Measurements from ENCODE around the gene CD8B2.
A peak's percentile ranks its signal among the peaks of the same experiment; 100 is the strongest.

Gene CD8B2

GRCh38 chr2:106537791-106538191 lies 50.6 kb downstream of the CD8B2 start:
- no peaks in the 10 kb centered on the region for H3K4me1 ChIP-seq (ENCODE audit: control insufficient read depth, insufficient read depth, low read length)
- no peaks in the 10 kb centered on the region for H3K27me3 ChIP-seq (ENCODE audit: control insufficient read depth, insufficient read depth, low read length)
- no peaks in the 10 kb centered on the region for H3K9me3 ChIP-seq (ENCODE audit: control insufficient read depth, insufficient read depth, low read length)
- no peak overlapping the region for H3K9ac ChIP-seq (ENCODE audit: low read depth, low read length)
- no peak overlapping the region for H3K4me3 ChIP-seq (ENCODE audit: low read depth, low read length)
- H3K36me3 ChIP-seq (ENCODE audit: control insufficient read depth, insufficient read depth, low read length): no peaks in the 10 kb centered on the region

- no peaks in the 10 kb centered on the region for H3K9me3 ChIP-seq (ENCODE audit: control insufficient read depth, insufficient read depth, low read length)
- no peaks in the 10 kb centered on the region for H3K4me1 ChIP-seq (ENCODE audit: control insufficient read depth, insufficient read depth, low read length)
- H3K27me3 ChIP-seq (ENCODE audit: control insufficient read depth, insufficient read depth, low read length): peaks cover 4% of the 10 kb centered on the region
Observed at GRCh38 chr2:106540886-106541285, 53.7 kb downstream of the CD8B2 start.

DNA sequence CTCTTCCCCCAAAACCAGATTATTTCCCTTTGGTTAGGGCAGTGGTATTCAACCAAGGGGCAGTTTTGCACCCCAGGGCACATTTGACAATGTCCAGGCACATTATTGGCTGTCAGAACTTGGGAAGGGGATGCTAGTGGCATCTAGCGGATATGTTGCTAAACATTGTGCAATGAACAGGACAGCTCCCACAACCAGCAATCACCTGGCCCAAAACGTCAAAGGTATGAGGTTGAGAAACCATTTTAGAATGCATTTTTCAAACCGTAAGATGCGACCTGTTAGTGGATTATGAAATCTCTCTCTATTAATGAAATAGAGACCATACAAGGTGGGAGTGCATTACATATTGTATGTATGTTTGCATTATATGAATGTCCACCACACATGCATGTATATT lies 54.2 kb downstream of the CD8B2 start:
- Histone ChIP-seq H3K36me3 (ENCODE audit: control insufficient read depth, insufficient read depth, low read length) (no peaks in the 10 kb centered on the region), H3K9me3 (ENCODE audit: control insufficient read depth, insufficient read depth, low read length) (no peaks in the 10 kb centered on the region), H3K4me3 (ENCODE audit: low read depth, low read length) (no peak overlapping the region), H3K27me3 (ENCODE audit: control insufficient read depth, insufficient read depth, low read length) (peaks cover 4% of the 10 kb centered on the region), H3K4me1 (ENCODE audit: control insufficient read depth, insufficient read depth, low read length) (no peaks in the 10 kb centered on the region), H3K9ac (ENCODE audit: low read depth, low read length) (no peak overlapping the region)

More at GRCh38 chr2:106540886-106541285, 53.7 kb downstream of the CD8B2 start:
- Histone ChIP-seq H3K9ac (ENCODE audit: low read depth, low read length) (no peak overlapping the region), H3K4me3 (ENCODE audit: low read depth, low read length) (no peak overlapping the region), H3K36me3 (ENCODE audit: control insufficient read depth, insufficient read depth, low read length) (no peaks in the 10 kb centered on the region)

DNA sequence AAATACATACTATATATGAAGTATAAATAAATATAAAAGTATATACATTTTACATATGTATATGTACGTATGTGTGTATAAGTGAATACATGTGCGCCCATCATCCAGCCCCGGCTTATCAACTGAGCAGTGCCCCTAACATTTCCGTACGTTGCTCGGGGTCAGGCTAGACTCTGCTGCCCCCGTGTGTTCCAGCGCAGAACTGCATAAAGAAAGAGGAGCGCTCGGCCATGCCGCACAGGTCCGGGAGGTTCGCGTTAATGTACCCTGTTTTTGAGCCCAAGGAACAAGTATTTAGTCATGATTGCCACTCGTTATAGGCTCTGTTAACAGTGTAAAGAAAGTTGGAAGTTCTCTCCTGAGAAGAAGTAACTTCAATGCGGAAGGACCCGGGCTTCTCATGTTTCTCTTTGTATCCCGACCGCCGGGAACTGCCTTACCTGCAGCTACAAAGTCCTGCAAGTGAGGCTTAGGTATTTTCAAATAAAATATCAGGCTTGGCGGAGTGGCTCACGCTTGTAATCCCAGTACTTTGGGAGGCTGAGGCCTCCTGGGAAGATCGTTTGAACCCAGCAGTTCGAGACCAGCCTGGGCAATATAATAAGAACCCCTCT lies 55.7 kb downstream of the CD8B2 start:
- Histone ChIP-seq H3K4me1 (ENCODE audit: control insufficient read depth, insufficient read depth, low read length) (no peaks in the 10 kb centered on the region), H3K9me3 (ENCODE audit: control insufficient read depth, insufficient read depth, low read length) (no peaks in the 10 kb centered on the region), H3K36me3 (ENCODE audit: control insufficient read depth, insufficient read depth, low read length) (no peaks in the 10 kb centered on the region), H3K9ac (ENCODE audit: low read depth, low read length) (no peak overlapping the region), H3K27me3 (ENCODE audit: control insufficient read depth, insufficient read depth, low read length) (peaks cover 4% of the 10 kb centered on the region), H3K4me3 (ENCODE audit: low read depth, low read length) (peak overlapping the region; percentile 43)

- Histone ChIP-seq H3K27me3 (ENCODE audit: control insufficient read depth, insufficient read depth, low read length) (peaks cover 4% of the 10 kb centered on the region), H3K9ac (ENCODE audit: low read depth, low read length) (no peak overlapping the region), H3K4me3 (ENCODE audit: low read depth, low read length) (no peak overlapping the region), H3K36me3 (ENCODE audit: control insufficient read depth, insufficient read depth, low read length) (no peaks in the 10 kb centered on the region), H3K9me3 (ENCODE audit: control insufficient read depth, insufficient read depth, low read length) (no peaks in the 10 kb centered on the region), H3K4me1 (ENCODE audit: control insufficient read depth, insufficient read depth, low read length) (no peaks in the 10 kb centered on the region)
Observed at GRCh38 chr2:106545007-106545406, 57.8 kb downstream of the CD8B2 start.

GRCh38 chr2:106546391-106546990 lies 59.3 kb downstream of the CD8B2 start:
- Histone ChIP-seq H3K36me3 (ENCODE audit: control insufficient read depth, insufficient read depth, low read length) (no peaks in the 10 kb centered on the region), H3K9ac (ENCODE audit: low read depth, low read length) (no peak overlapping the region), H3K4me3 (ENCODE audit: low read depth, low read length) (no peak overlapping the region), H3K27me3 (ENCODE audit: control insufficient read depth, insufficient read depth, low read length) (peaks cover 4% of the 10 kb centered on the region), H3K9me3 (ENCODE audit: control insufficient read depth, insufficient read depth, low read length) (no peaks in the 10 kb centered on the region), H3K4me1 (ENCODE audit: control insufficient read depth, insufficient read depth, low read length) (no peaks in the 10 kb centered on the region)

DNA sequence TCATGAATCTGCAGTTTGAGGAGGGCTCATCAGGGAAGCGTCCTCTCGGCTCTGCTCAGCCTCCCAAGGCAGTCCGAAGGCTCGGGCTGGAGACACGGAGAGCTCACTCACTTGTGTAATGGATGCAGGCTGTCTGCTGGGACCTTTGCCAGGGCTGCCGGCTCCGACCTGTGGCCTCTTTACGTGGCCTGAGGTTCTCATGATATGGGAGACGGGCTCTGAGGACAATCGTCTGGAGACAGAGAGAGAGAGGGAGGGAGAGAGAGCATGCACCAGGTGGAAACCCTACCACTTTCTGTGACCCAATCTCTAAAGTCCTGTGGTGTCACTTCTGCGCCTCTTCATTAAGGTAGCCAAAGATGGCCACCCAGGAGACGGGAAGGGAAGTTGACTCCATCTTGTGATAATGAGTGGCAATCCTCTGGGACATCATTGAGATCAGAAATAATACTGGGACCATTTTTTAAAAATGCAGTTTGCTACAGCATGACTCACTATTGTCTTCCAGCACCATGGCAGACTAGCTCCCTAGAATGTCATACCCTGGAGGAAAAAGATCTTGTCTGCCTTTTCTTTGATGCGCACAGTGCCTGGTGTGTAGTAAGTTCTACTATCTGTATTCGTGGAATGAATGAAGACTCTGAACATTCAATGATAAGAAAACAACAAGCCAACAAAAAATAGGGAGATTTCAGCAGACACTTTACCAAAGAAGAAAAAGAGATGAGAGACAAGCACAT lies 60.2 kb downstream of the CD8B2 start:
- H3K9me3 ChIP-seq (ENCODE audit: control insufficient read depth, insufficient read depth, low read length): no peaks in the 10 kb centered on the region
- H3K9ac ChIP-seq (ENCODE audit: low read depth, low read length): no peak overlapping the region
- H3K4me1 ChIP-seq (ENCODE audit: control insufficient read depth, insufficient read depth, low read length): no peaks in the 10 kb centered on the region
- H3K36me3 ChIP-seq (ENCODE audit: control insufficient read depth, insufficient read depth, low read length): no peaks in the 10 kb centered on the region
- peaks cover 4% of the 10 kb centered on the region for H3K27me3 ChIP-seq (ENCODE audit: control insufficient read depth, insufficient read depth, low read length)
- H3K4me3 ChIP-seq (ENCODE audit: low read depth, low read length): no peak overlapping the region

DNA sequence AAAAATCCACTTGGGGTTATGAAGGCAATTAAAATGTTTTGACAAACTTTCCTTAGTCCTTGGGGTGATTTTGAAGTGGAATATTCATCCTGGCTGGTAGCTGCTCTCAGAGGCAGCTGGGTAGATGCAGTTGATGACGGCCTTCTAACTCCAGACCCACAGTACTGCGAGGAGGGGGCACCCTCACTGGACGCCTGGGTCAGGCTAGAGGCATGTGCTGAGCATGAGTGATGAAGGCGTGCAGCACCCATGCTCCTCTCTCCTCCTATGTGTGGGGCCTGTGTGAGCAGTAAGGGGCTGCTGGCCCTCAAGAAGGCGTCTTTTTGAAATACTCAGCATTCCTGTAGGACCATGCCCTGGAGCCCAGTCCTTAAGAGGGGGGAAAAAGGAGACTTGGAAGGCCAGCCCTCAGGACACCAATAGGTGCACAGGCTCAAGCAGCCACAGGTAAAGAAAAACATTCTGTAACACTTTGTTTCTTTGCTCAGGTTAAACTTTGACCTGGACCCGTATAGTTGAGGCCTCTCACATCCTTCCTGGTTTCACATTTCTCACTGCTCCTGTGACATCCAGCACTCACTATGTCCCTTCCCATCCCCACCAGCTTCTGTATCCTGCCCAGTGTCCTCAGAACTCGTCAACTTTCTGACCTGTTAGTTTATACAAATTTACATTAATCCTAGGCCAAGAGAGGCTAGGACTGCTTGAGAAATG lies 64.4 kb downstream of the CD8B2 start:
- Histone ChIP-seq H3K9me3 (ENCODE audit: control insufficient read depth, insufficient read depth, low read length) (no peaks in the 10 kb centered on the region), H3K36me3 (ENCODE audit: control insufficient read depth, insufficient read depth, low read length) (no peaks in the 10 kb centered on the region), H3K27me3 (ENCODE audit: control insufficient read depth, insufficient read depth, low read length) (no peaks in the 10 kb centered on the region), H3K9ac (ENCODE audit: low read depth, low read length) (no peak overlapping the region), H3K4me1 (ENCODE audit: control insufficient read depth, insufficient read depth, low read length) (no peaks in the 10 kb centered on the region), H3K4me3 (ENCODE audit: low read depth, low read length) (no peak overlapping the region)

GRCh38 chr2:106552921-106553320 lies 65.8 kb downstream of the CD8B2 start:
- no peaks in the 10 kb centered on the region for H3K9me3 ChIP-seq (ENCODE audit: control insufficient read depth, insufficient read depth, low read length)
- no peaks in the 10 kb centered on the region for H3K36me3 ChIP-seq (ENCODE audit: control insufficient read depth, insufficient read depth, low read length)
- no peak overlapping the region for H3K9ac ChIP-seq (ENCODE audit: low read depth, low read length)
- no peak overlapping the region for H3K4me3 ChIP-seq (ENCODE audit: low read depth, low read length)
- H3K27me3 ChIP-seq (ENCODE audit: control insufficient read depth, insufficient read depth, low read length): no peaks in the 10 kb centered on the region
- H3K4me1 ChIP-seq (ENCODE audit: control insufficient read depth, insufficient read depth, low read length): no peaks in the 10 kb centered on the region

GRCh38 chr2:106553321-106553720 lies 66.2 kb downstream of the CD8B2 start:
- no peaks in the 10 kb centered on the region for H3K27me3 ChIP-seq (ENCODE audit: control insufficient read depth, insufficient read depth, low read length)
- H3K9me3 ChIP-seq (ENCODE audit: control insufficient read depth, insufficient read depth, low read length): no peaks in the 10 kb centered on the region
- no peak overlapping the region for H3K4me3 ChIP-seq (ENCODE audit: low read depth, low read length)
- no peak overlapping the region for H3K9ac ChIP-seq (ENCODE audit: low read depth, low read length)
- H3K4me1 ChIP-seq (ENCODE audit: control insufficient read depth, insufficient read depth, low read length): no peaks in the 10 kb centered on the region
- no peaks in the 10 kb centered on the region for H3K36me3 ChIP-seq (ENCODE audit: control insufficient read depth, insufficient read depth, low read length)

GRCh38 chr2:106554411-106554810 lies 67.2 kb downstream of the CD8B2 start:
- Histone ChIP-seq H3K4me1 (ENCODE audit: control insufficient read depth, insufficient read depth, low read length) (no peaks in the 10 kb centered on the region), H3K9ac (ENCODE audit: low read depth, low read length) (no peak overlapping the region), H3K9me3 (ENCODE audit: control insufficient read depth, insufficient read depth, low read length) (no peaks in the 10 kb centered on the region), H3K36me3 (ENCODE audit: control insufficient read depth, insufficient read depth, low read length) (no peaks in the 10 kb centered on the region), H3K4me3 (ENCODE audit: low read depth, low read length) (no peak overlapping the region), H3K27me3 (ENCODE audit: control insufficient read depth, insufficient read depth, low read length) (no peaks in the 10 kb centered on the region)
